HG02642 (cell line): Measurements from ENCODE around the gene C5AR2.
"Not testable (repeated sequence)": the region's sequence is repeated elsewhere in the genome, so short reads cannot be mapped to it uniquely, and the experiment has no call there.

Experiments used
- ATAC-seq: cut with Tn5 transposase; IDR thresholded peaks from one replicate; pipeline ENCODE4 v1.9.1; 2021; ENCODE audit warnings: mild to moderate bottlenecking; ENCODE audit not compliant: unreplicated experiment, poor library complexity

Gene C5AR2

DNA sequence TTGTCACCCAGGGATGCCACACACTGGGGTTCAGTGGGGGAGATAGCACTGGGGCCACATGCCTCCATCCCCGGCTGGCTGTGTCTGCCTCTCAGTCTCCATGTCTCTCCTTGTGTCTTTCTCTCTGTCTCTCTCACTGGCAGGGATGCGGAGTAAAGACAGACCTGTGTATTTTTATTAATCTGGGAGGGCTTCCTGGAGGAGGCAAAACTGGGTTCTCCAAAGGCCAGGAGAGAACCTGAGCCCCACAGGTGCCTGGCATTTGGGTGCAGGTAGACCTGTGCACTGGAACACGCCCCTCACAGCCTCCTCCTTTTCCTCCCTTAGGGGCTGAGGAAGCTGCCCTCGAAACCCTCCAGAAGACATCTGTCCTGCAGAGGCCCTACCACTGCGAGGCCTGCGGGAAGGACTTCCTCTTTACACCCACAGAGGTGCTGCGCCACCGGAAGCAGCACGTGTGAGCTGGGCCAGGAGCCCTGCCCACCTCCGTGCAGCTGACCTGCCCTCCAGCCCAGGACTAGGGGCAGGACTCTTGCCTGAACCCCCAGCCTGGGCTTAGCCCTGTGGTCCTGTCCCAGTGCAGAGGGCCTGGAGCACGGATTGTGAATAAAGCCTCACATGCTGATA lies 49.8 kb downstream of the C5AR2 start:
- ATAC-seq = no peak

DNA sequence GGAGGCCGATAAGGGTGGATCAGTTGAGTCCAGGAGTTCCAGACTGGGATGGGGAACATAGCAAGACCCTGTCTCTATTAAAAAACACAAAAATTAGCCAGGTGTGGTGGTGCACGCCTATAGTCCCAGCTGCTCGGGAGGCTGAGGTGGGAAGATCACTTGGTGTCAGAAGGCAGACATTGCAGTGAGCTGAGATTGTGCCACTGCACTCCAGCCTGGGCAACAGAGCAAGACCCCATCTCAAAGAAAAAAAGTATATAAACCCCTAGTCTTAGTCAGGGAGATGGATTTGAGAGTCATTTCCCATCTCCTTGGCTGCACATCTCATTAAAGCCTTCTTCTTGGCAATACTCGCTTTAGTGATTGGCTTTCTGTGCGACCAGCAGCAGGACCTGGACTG lies 51.9 kb downstream of the C5AR2 start:
- ATAC-seq = not testable (repeated sequence)

DNA sequence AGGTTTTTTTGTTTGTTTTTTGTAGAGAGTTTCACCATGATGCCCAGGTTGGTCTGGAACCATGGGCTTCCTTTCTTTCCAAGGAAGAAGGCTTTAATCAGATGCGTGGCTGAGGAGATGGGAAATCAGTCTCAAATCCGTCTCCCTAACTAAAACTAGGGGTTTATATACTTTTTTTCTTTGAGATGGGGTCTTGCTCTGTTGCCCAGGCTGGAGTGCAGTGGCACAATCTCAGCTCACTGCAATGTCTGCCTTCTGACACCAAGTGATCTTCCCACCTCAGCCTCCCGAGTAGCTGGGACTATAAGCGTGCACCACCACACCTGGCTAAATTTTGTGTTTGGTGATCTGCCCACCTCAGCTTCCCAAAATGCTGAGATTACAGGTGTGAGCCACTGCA lies 52.6 kb downstream of the C5AR2 start:
- not testable (repeated sequence) for ATAC-seq

DNA sequence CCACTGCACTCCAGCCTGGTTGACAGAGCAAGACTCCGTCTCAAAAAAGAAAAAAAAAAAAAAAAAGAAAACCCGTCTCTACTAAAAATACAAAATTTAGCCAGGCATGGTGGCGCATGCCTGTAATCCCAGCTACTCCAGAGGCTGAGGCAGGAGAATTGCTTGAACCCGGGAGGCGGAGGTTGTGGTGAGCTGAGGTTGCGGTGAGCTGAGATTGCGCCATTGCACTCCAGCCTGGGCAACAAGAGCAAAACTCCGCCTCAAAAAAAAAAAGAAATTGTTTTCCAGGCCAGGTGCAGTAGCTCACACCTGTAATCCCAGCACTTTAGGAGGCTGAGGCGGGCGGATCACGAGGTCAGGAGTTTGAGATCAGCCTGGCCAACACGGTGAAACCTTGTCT lies 54.6 kb downstream of the C5AR2 start:
- ATAC-seq = not testable (repeated sequence)

DNA sequence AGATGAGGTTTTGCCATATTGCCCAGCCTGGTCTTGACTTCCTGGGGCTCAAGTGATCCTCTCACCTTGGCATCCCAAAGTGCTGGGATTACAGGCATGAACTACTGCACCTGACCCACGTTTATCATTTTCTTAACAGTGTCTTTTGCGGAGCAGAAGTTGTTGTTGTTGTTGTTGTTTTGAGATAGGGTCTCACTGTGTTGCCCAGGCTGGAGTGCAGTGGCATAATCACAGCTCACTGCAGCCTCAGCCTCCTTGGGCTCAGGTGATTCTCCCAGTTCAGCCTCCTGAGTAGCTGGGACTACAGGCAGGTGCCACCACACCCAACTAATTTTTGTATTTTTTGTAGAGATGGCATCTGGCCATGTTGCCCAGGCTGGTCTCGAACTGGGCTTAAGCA lies 55.6 kb downstream of the C5AR2 start:
- not testable (repeated sequence) for ATAC-seq

DNA sequence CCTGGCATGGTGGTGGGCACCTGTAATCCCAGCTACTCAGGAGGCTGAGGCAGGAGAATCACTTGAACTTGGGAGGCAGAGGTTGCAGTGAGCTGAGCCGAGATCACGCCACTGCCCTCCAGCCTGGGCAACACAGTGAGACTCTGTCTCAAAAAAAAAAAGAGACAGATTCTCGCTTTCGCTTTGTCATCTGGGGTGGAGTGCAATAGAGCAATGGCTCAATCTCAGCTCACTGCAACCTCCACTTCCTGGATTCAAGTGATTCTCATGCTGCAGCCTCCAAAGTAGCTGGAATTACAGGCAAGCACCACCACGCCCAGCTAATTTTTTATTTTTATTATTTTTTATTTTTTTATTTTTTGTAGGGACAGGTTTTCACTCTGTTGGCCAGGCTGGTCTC lies 56.7 kb downstream of the C5AR2 start:
- not testable (repeated sequence) for ATAC-seq

DNA sequence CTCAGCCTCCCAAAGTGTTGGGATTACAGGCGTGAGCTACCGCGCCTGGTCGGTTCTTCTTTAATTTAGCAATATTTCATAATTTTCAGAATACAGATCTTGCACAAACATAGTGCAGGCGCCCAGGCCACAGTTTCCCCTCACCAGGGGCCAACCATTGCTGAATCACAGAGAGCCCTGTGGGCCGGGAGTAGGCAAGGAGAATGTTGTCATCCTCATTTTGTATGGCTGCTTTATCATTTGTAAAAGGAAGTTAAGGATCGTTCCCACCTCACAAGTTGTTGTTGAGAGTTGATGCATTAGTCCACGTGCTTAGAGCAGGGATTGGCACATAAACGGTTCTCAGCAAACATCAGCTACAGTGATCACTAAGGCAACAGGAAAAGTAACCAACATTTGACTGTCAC lies 57.2 kb downstream of the C5AR2 start:
- no peak for ATAC-seq

DNA sequence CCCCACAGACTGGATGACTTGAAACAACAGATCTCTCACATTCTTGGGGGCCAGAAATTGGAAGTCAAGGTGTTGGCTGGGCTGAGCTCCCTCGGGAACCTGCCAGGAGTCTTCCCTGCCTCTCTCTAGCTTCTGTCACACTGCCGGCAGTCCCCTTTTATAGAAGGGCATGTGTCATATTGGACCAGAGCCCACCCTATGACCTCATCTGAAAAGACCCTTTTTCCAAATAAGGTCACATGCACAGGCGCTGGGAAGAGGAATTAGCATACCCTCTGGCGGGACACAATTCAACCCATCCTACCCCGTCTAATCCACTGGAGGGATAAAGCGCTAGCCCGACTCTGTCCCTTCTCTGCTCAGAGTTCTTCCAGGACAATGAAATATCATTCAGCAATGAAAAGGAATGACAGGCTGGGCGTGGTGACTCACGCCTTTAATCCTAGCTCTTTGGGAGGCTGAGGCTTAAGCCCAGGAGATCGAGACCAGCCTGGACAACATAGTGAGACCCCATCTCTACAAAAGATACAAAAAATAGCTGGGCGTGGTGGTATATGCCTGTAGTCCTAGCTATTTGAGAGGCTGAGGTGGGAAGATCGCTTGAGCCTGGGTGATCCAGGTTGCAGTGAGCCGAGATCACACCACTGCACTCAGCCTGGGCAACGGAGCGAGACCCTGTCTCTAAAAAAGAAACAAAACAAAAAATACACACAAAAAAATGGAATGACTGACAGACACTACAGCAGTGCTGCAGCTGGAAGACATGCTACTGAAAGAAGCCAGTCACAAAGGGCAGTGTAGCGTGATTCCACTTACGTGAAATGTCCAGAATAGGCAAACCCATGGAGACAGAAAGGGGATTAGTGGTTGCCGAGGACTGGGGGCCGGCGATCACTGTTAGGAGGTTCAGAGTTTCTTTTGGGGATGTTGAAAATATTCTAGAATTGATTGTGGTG lies 58.8 kb downstream of the C5AR2 start:
- ATAC-seq = no peak

DNA sequence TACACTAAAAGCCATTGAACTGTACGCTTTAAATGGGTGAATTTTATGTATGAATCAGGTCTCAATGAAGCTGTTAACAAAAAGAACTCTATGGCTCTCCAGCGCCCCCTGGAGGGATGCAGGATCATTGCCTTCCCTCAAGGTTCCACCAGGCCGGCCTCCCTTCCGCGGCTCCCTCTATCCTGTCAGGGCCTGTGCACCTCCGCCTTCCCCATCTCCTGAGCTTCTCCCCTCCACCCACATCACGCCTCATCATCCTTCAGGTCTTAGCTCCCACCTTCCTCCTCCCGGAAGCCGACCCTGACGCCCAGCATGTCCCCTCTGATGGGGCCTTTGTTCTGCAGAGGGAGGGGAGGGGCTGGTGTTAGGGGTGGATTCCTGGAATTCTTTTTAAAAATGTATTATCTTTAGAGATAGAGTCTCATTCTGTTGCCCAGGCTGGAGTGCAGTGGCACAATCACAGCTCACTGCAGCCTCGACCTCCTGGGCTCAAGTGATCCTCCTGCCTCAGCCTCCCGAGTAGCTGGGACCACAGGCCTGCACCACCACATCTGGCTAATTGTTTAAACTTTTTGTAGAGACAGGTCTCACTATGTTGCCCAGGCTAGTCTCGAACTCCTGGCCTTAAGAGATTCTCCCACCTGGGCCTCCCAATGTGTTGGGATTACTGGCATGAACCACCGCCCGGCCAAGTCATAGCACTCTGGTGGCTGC lies 59.7 kb downstream of the C5AR2 start:
- no peak for ATAC-seq
